Left ventricle myocardium inferior (tissue), 1 donor: Measurements from ENCODE around the gene STN1. TPM values are rescaled to one million over a fixed set of nuclear protein-coding genes. Genes with fewer than 3 reads are reported as not detected.

Experiments
- DNase-seq: peaks from one replicate; pipeline ENCODE4 v3.0.0-alpha.2; 2020
- H3K27ac ChIP-seq: fragments of 200-600 bp; replicated peaks from 2 replicates; pipeline ENCODE4 v1.8.0; 2021
- H3K27me3 ChIP-seq: fragments of 200-600 bp; 2 replicates; pipeline ENCODE4 v1.8.0; 2021; ENCODE audit warnings: low read depth
- H3K36me3 ChIP-seq: fragments of 200-600 bp; 2 replicates; pipeline ENCODE4 v1.8.0; 2021
- H3K4me1 ChIP-seq: fragments of 200-600 bp; 2 replicates; pipeline ENCODE4 v1.8.0; 2021
- H3K4me3 ChIP-seq: fragments of 200-600 bp; 2 replicates; pipeline ENCODE4 v1.8.0; 2021; ENCODE audit warnings: mild to moderate bottlenecking, moderate library complexity
- H3K9me3 ChIP-seq: fragments of 200-600 bp; replicated peaks from 2 replicates; pipeline ENCODE4 v1.8.0; 2021
- intact Hi-C: fragments of 100-400 bp; cut with micrococcal nuclease; formaldehyde crosslinking; loops from one replicate; pipeline ENCODE4 v1.11.0; 2022
- total RNA-seq: library from RNA; stranded (reverse); fragmentation: NEBNext Ultra II Directional; extraction: Animal tissue kit (Norgen Biotek cat#: 25700); gene quantifications from one replicate; pipeline ENCODE4 v1.2.1, GENCODE V29; 2021
- TF ChIP-seq, protein P1 (sequence below): fragments of 200-600 bp; IDR thresholded peaks from 2 replicates; pipeline ENCODE4 v1.8.0; 2021; ENCODE audit warnings: antibody characterized with exemption, mild to moderate bottlenecking, borderline replicate concordance
- donor health status: DM: no; HTN: yes; CAD: no; lungs with severe emphysema.

The STN1 gene
- total RNA-seq, 1 donor from 2014 or later, result 30.7 TPM

GRCh38 chr10:103932971-103933370 is 15.0 kb upstream of the STN1 start:
- Histone ChIP-seq H3K27ac (no peak overlapping the region), H3K27me3 (no peaks in the 10 kb centered on the region), H3K4me3 (no peak overlapping the region), H3K36me3 (no peaks in the 10 kb centered on the region), H3K9me3 (no peaks in the 10 kb centered on the region), H3K4me1 (peaks cover 8% of the 10 kb centered on the region)
- no peak for DNase-seq
- intact Hi-C loops, result no loop called here
- TF ChIP-seq, protein P1, sequence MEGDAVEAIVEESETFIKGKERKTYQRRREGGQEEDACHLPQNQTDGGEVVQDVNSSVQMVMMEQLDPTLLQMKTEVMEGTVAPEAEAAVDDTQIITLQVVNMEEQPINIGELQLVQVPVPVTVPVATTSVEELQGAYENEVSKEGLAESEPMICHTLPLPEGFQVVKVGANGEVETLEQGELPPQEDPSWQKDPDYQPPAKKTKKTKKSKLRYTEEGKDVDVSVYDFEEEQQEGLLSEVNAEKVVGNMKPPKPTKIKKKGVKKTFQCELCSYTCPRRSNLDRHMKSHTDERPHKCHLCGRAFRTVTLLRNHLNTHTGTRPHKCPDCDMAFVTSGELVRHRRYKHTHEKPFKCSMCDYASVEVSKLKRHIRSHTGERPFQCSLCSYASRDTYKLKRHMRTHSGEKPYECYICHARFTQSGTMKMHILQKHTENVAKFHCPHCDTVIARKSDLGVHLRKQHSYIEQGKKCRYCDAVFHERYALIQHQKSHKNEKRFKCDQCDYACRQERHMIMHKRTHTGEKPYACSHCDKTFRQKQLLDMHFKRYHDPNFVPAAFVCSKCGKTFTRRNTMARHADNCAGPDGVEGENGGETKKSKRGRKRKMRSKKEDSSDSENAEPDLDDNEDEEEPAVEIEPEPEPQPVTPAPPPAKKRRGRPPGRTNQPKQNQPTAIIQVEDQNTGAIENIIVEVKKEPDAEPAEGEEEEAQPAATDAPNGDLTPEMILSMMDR, result no peak

DNA sequence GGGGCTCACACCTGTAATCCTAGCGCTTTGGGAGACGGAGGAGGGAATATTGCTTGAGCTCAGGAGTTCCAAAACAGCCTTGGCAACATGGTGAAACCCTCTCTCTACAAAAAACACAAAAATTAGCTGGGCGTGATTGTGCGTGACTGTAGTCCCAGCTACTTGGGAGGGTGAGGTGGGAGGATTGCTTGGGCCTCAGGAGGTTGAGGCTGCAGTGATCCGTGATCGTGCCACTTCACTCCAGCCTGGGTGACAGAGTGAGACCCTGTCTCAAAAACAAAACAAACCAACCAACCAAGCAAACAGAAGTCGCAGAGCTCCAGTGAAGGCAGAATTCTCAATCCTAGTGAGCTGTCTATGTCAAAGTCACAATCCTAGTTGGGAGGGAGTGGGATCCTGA is 14.3 kb upstream of the STN1 start:
- no peak for DNase-seq
- Histone ChIP-seq H3K4me1 (peaks cover 8% of the 10 kb centered on the region), H3K9me3 (no peaks in the 10 kb centered on the region), H3K27me3 (no peaks in the 10 kb centered on the region), H3K4me3 (no peak overlapping the region), H3K27ac (no peak overlapping the region), H3K36me3 (no peaks in the 10 kb centered on the region)
- TF ChIP-seq, protein P1, result no peak
- intact Hi-C loops, result no loop called here

DNA sequence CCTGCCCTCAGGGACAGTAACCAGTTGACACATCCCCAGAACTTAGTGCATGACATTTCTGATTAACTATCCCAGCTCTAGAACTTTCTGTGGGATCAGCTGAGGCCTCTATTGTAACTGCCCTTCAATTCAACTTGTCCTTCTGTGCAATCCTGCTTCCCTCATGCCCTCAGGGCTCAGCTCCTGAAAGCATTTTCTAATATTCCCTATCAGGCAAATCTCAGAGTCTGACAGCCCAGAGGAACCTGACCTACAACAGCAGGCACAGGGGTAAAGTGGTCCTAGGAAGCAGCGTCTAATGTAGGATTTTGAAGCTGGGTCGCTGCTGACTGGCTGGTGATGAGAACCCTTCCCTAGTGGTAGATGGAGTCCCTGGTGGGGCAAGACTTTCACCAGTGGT is 13.6 kb upstream of the STN1 start:
- H3K36me3 ChIP-seq, result no peaks in the 10 kb centered on the region
- intact Hi-C loops, result no loop called here

GRCh38 chr10:103930881-103931280 is 12.9 kb upstream of the STN1 start:
- intact Hi-C loops, result no loop called here
- H3K9me3 ChIP-seq, result no peaks in the 10 kb centered on the region
- H3K27ac ChIP-seq, result no peak overlapping the region
- H3K36me3 ChIP-seq, result no peaks in the 10 kb centered on the region
- H3K4me1 ChIP-seq, result peaks cover 8% of the 10 kb centered on the region
- DNase-seq, result no peak
- no peaks in the 10 kb centered on the region for H3K27me3 ChIP-seq
- TF ChIP-seq, protein P1, result no peak
- no peak overlapping the region for H3K4me3 ChIP-seq

More for the DNA sequence above, 13.6 kb upstream of the STN1 start:
- DNase-seq, result no peak
- Histone ChIP-seq H3K27ac (no peak overlapping the region), H3K4me3 (no peak overlapping the region), H3K27me3 (no peaks in the 10 kb centered on the region), H3K9me3 (no peaks in the 10 kb centered on the region), H3K4me1 (peaks cover 8% of the 10 kb centered on the region)
- TF ChIP-seq, protein P1, result no peak

GRCh38 chr10:103930449-103930848 is 12.5 kb upstream of the STN1 start:
- TF ChIP-seq, protein P1, result no peak
- no peak overlapping the region for H3K27ac ChIP-seq
- H3K9me3 ChIP-seq, result no peaks in the 10 kb centered on the region
- H3K36me3 ChIP-seq, result no peaks in the 10 kb centered on the region
- peaks cover 8% of the 10 kb centered on the region for H3K4me1 ChIP-seq
- no peaks in the 10 kb centered on the region for H3K27me3 ChIP-seq
- no peak for DNase-seq
- no peak overlapping the region for H3K4me3 ChIP-seq
- intact Hi-C loops, result no loop called here
